GM19023 (cell line): ENCODE data around the gene RTN4R.

Experiments used
- ATAC-seq: cut with Tn5 transposase; IDR thresholded peaks from one replicate; pipeline ENCODE4 v1.9.1; 2021; ENCODE audit warnings: mild to moderate bottlenecking, moderate library complexity; ENCODE audit not compliant: unreplicated experiment

RTN4R gene

DNA sequence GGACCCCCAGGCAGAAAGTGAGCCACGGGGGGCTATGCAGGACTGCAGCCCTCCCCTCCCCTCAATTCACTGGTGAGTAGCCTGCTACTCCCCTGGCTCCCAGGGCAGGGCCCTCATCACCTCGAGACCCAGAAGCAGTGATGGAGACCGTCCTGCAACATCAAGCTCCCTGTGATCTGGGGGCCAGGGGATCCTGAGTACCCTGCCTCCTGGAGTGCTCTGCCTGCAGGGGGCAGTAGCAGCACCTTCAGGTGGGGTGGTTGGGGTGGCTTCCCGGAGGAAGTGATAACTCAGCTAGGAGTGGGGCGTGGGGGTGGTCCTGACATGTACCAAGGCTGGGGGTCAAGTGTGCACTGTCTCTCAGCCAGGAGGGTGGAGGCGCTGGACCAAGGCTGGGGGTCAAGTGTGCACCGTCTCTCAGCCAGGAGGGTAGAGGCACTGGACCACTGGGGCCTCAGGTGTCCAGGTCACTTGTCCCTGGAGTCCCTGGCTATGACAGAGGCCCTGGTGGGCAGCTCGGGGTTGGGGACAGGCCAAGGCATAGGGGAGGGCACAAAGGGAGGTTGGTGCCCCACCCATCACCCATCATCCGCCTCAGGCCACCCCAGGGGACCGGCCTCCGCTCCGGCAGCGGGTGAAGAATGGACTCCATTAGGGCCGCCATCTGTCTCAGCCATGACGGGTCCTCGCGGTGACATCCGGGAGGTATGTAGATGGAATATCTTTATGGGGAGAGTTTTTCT is 9.4 kb downstream of the RTN4R start:
- no peak for ATAC-seq

GRCh38 chr22:20258021-20258299 is 10.2 kb downstream of the RTN4R start:
- no peak for ATAC-seq

- no peak for ATAC-seq
Observed at GRCh38 chr22:20257212-20258020, 10.7 kb downstream of the RTN4R start.

DNA sequence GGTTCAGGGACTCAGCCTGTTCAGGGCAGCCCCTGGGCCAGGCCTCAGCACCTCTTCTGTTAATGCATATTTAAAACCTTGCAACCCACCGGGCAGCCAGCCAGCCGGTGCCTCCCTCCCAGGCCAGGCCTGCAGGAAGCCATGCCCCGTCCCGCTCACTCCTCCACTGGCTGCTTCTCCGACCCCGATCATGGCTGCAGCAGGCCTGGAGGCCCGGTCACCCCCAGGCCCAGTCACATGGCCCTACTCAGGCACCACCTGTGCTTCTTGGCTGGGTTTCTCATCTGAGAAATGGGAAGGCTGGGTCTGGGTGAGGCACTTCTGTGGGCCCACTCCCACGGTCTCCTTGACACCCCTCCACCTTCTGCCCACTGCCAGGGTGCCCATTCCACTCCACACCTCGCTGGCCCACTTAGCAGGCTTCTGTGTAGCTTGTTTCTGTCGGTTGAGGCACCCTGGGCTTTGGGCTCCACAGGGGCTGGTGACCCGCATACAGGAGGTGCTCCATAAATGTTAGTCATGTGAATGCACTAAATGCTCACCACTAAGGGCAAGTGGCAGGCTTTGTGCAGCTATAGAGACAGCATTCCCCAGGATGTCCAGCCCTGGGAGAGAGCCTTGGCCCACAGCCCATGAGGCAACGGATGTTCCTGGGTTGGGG is 11.4 kb downstream of the RTN4R start:
- no peak for ATAC-seq

DNA sequence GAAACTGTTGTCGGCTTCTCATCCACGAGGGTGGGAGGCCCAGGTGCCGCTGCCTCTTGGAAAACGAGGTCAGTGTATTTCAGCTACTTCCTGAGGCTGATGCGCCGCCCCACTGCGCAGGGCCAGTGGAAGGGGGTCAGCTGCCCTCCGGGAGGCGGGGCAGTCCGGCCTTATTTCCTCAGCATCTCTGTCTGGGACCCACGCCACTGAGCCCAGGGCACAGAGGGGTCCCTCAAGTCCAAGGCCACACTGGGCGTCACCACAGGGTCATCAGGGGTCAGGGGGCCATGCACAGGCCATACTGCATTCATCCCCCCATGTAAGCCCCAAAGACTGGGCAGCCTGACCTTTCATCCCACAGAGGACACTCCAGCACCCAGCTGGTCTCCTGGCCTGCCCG is 12.1 kb downstream of the RTN4R start:
- ATAC-seq = no peak

DNA sequence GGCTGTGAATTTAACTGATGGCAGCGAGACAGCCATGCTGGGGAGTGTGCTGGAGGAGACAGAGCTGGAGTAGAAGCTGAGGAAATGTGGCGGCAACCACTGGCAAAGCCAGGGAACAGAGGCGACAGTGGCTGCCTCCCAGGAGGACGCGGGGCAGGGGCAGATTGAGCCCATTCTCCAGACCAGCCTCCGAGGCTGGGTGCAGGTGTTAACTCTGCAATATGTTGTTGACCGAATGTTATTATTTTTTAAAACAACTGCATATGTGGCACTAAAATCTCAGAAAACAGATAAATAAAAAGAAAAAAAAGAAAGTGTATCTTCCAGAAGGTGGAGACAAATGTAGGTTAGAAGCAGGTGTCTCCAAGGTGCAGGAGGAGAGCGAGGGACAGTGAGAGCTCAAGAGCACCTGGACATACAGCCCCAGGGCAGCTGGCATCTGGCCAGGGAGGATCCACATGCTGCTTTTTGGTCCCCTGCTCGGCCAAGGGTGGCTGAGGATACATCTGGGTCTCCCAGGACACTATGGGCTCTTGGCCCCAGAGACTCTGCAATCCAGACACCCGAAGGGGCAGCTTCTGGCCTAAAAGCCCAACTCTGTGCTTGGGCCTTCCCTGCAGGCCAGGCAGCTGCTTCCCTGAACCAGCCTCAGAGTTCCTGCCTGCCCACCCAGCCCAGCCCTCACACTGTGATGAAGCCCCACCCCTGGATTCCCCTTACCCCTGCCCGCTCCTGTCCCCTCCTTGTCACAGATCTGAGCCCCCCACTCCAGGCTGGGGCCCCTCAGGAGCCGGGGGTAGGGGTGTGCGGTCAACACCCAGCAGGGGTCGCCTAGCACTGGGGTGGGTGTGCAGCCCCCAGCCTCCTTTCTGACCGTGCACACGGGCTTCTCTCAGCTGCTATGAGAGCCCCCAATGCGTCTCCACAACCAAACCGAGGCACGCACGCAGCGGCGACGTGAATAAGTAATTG is 12.9 kb downstream of the RTN4R start:
- no peak for ATAC-seq

GRCh38 chr22:20253161-20253560 is 15.0 kb downstream of the RTN4R start:
- no peak for ATAC-seq

- no peak for ATAC-seq
Observed at GRCh38 chr22:20251981-20252380, 16.1 kb downstream of the RTN4R start.

- no peak for ATAC-seq
Observed at GRCh38 chr22:20251491-20251890, 16.6 kb downstream of the RTN4R start.

GRCh38 chr22:20249797-20250354 is 18.2 kb downstream of the RTN4R start:
- ATAC-seq = no peak

DNA sequence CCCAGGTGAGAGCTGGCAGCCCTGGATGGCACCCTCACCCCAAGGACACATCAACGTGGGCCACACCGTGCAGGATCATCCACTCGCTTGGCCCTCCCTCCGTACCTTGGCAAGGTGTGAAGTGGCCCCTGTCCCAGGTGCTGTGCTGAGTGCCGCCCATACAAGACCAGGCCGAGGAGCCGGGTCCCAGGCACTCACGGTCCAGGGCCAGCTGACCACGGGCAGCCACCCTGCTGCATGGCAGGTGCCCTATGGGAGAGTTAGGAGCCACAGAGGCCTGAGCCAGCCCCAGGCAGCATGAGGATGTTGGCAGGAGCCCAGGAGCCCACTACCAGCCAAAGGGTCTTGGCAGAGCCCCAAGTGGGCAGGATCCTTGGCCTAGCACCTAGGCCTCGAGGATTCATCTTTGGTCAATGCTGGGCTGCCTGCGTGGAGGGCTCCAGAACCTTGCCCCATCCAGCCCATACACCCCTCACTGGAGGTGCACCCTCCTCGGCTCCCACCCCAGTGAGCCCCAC is 19.6 kb downstream of the RTN4R start:
- ATAC-seq = no peak

DNA sequence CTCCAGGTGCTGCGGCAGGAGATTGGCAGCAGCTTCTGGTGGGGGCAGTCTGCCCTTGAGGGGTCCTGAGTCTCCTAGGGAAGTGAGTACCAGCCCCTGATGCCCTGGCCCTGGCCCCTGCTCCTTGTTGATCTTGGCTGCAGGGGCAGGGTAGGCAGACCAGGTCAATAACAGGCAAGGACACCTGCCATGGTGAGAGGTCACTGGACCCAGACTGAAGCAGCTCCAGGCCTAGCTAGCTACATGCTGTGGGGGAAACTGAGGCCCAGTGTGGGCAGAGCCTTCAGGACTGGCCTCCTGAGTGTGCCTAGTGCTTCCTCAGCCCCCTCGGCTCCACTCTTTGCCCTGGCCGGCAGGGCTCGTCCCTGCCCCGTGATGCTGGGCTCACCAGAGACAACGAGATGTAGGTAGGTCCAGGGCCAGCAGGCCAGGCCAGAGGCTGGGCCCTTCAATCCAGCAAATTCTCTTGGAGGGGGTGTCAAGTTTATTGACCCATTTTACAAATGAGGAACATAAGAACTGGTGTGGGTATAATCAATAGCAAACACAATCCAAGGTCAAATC is 20.4 kb downstream of the RTN4R start:
- no peak for ATAC-seq

- no peak for ATAC-seq
Observed at GRCh38 chr22:20247010-20247505, 21.1 kb downstream of the RTN4R start.

- no peak for ATAC-seq
Observed at GRCh38 chr22:20246368-20247009, 21.6 kb downstream of the RTN4R start.

GRCh38 chr22:20245577-20246367 is 22.3 kb downstream of the RTN4R start:
- no peak for ATAC-seq

GRCh38 chr22:20244691-20245576 is 23.2 kb downstream of the RTN4R start:
- no peak for ATAC-seq

DNA sequence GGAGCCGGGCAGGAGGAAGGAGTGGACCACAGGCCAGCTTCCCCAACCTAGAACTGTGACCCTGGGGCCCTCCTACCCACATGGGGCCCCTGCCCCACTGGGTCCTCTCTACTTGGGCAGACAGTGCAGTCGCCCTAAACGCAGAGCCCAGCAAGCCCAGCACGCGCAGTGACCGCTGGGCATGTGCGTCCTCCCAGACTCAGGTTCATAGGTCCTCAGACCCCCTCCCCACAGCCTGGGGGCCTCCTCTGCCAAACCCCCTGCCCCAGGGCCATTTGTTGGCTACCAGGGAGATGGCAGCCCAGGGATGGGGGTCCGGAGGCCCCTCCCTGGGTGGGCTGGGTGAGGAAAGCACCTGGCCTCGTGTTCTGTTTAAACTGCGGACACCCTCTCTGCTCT is 23.9 kb downstream of the RTN4R start:
- ATAC-seq = no peak
